Panc1 (cell line): ENCODE measurements around the gene CCDC9B.

Source experiments
- CTCF ChIP-seq: fragments of 450-650 bp; IDR thresholded peaks from 2 replicates; pipeline ENCODE4 v1.5.1; 2017; ENCODE audit warnings: mild to moderate bottlenecking
- POLR2AphosphoS5 ChIP-seq: IDR thresholded peaks from 2 replicates; pipeline ENCODE4 v1.6.1; 2012; ENCODE audit warnings: mild to moderate bottlenecking, low read depth, low read length, moderate library complexity
- REST ChIP-seq, 2 experiments: IDR thresholded peaks; 2 replicates each; pipeline ENCODE4 v1.6.1; 2011 to 2012; ENCODE audit warnings: low read depth in 2 of 2, control low read depth in 1 of 2, low read length in 1 of 2, mild to moderate bottlenecking in 1 of 2, moderate library complexity in 1 of 2; ENCODE audit not compliant: insufficient read depth in 1 of 2

- no peak for TF ChIP-seq CTCF
- no peak for TF ChIP-seq REST (IDR thresholded peaks at IDR 0.05; ENCODE audit: insufficient read depth in 1 of 2, low read depth in 2 of 2, low read length in 1 of 2)
- no peak for TF ChIP-seq POLR2AphosphoS5
These were observed 20.9 kb upstream of the CCDC9B start for GRCh38 chr15:40361640-40362039.
